GM21381 (cell line): ENCODE results near the gene PRSS23.

Experiments
- ATAC-seq: cut with Tn5 transposase; IDR thresholded peaks from one replicate; pipeline ENCODE4 v1.9.1; 2021; ENCODE audit warnings: mild to moderate bottlenecking, moderate library complexity; ENCODE audit not compliant: unreplicated experiment

The PRSS23 gene

DNA sequence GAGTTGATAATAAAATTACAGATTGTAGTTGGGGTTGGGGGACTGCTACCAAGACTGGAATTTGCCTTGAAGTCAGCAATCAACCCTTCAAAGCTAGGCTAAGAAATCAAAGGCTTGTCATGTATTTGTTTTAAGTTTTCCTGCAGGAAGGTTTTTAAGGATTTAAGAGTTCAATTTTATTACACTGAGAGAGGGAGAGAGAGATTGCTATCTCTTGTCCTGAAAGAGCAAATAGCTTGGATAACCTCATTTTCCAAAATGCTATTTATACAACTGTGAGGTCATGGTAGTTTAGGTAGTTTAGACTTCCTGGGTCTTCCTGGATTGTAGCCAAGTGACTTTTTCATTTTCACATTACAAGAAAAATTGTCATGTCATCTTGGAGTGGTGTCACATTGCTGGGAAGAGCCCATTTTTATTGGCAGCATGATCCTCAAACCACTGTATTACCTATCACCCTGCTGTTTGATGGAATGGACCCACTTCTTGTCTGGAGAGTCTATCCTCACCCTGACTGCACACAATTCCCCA lies 10.1 kb upstream of the PRSS23 start:
- no peak for ATAC-seq

DNA sequence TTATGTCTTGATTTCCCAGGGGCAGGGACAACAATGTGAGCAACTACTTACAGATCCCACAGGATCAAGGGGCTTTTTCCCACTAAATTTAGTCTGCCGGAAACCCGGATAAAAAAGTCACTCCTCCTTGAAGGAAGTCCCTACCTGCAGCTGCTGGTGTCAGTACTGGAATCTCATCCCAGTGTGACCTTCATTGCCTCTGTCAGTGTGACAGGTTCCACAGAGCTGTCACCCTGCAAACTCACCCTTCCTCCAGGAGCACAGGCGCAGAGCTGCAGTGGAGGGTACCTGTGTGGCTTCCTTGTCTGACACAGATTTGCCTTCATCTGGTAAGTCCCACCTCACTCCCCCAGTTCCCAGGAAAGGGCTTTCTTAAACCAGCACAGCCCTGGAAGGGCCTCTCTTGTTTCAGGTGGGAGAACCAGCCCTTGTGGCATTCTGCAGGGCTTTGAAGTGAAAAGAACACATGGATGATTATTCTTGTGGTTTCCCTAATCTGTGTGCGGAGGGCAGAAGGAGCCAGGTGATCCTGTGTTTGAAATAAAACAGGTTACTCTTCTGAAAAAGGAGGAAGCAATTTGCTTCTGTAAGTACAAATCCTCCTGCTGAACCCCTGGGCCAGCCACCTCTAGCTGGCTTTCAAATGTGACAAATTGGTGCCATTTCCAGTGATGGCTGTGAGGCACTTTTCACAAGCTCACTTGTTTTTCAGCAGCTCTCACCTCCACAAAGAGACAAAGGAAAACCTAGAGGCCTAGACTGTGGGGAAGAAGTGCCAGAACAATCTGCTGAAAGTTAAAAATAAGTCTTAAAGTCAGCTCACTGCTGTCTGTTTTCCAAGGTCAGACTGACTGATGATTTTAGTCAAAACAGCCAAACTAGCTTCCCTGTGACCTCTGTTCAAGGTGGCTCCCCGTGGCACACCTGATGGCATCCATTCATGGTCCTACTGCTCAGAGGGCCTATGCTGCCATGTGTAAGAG lies 9.2 kb upstream of the PRSS23 start:
- ATAC-seq = no peak

DNA sequence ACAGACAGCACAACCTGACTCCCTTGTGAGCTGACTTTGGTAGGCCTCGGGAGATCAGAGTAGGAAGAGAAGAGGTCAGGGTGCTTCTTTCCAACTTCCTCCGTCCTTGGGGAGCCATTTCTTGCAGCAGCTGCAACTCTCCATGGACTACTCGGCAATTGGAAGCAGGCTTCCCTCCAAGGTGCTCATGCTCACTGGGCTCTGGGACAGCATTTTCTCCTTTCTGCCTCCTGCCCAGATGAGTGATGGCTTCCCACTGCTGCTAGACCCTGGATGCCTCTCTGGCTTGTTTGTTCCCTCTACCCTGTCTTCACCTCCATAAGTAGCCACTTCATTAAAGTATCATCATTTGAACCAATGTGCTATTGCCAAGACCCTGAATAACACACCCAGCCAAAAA lies 8.2 kb upstream of the PRSS23 start:
- ATAC-seq = no peak

DNA sequence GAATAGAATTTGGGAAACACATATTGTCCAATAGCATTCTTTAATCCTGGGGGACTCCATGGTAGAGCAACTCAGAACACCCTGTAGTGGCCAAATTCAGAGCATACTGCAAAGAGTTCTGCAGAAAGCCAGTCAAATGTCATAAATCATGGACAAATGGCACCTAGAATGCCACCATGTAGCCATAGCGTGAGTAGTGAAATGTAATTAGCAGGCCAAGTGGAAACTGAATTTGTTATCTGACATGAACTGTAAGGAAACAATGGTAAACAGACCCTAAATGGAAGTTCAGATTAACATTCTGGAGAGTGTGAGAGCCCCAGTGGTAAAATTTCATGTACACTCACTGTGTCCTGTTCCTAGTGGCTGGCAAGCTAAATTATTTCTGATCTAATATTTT lies 7.0 kb upstream of the PRSS23 start:
- ATAC-seq = no peak

DNA sequence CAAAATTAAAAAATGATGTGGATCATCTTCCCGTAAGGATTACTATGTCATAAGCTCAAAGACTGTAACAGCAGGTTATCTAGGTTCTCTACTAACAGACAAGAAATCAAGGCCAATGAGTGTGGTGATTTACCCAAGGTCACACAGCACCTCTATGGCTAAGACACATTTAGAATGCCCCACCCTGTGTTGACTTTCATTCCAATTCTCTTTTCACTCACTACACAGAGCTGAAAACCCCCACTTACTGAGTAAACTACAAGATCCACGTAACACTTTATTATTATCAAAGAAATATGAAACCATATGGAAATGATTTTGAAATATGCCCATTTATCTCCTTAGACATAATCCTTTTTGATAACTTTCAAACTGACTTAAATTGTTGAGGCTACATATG lies 4.8 kb upstream of the PRSS23 start:
- no peak for ATAC-seq

DNA sequence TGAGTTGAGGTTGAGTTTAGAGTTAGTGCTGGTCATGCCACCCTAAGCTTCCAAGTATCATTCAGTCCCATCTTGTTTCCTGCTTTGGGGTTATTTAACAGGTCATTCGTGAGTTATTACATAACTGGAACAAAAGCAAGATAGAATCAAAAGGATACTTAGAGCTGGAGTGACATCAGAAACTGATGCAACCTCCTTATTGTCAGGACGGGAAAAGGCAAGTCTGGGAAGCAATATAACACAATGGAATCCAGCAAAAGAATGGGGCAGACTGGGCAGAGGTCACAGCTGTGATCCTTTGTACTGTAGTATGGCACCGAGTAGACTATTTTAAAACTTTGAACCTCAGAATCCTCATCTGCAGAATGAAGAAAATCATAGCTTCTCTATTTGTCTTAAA lies 4.4 kb upstream of the PRSS23 start:
- ATAC-seq = no peak

DNA sequence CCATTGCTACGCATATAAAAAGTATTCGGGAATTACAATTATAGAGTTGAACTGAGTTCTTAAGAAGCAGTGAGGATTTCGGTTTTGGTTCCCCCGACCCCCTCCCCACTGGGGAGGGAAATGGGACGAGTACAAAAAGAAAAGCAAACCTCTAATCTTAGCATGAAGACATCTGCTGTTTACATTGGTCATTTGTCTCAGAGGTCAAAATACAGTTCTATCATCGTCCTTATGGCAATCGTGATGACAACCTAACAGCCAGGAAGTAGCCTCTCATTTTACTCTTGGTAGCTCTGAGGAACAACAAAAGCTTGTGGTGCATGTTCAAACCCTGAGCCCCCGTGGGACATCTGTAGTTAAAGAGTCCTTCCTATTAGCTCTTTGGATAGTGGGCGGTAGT lies 3.2 kb upstream of the PRSS23 start:
- ATAC-seq = no peak

DNA sequence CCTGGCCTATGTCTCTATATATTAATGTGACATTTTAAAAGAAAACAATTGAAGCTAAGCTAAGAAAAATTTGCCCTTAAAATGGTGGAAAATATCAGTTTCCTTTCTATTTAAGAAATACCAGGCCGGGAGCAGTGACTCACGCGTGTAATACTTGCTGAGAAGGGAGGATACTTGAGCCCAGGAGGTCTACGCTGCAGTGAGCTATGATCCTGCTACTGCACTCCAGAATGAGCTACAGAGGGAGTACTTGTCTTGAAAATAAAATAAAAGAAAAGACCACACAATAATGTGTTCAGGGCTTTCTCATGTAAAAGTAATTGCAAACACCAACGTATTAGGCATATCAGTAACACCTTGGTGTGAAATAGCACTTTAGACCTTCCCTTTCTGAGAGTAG lies 1.4 kb upstream of the PRSS23 start:
- no peak for ATAC-seq

DNA sequence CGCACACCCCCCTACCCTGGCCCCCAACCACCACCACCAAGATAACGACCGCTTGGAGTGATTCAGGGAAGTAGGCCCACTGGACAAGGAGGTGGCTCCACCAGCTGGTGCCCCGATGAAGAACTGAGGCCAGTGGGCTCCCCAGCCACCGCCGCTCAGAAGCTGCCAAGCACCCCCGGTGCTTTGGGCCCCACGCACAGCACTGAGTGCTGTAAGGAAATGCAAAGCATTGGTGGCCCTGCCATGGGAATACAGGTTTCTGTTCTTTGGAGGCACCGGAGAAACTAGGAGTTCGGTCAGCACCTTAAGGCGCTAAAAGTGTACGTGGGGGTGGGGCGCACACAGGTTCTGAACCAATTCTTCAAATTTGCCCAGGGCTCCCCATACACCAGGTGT lies 664 bp upstream of the PRSS23 start:
- ATAC-seq = no peak

DNA sequence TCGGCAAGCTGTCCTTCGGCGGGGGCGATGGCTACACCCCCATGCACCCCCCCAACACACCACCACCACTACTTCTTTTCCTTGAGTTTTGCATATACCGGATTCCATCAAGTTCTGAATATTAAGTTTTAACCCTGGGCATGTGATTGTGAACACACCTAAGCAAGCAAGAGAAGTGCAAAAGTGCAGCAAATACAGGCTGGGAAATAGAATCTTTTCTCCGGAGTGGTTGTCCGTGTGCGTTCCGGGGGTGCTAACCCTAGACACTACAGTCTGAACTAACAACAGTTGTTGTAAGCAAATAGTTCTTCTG lies 574 bp downstream of the PRSS23 start:
- no peak for ATAC-seq

DNA sequence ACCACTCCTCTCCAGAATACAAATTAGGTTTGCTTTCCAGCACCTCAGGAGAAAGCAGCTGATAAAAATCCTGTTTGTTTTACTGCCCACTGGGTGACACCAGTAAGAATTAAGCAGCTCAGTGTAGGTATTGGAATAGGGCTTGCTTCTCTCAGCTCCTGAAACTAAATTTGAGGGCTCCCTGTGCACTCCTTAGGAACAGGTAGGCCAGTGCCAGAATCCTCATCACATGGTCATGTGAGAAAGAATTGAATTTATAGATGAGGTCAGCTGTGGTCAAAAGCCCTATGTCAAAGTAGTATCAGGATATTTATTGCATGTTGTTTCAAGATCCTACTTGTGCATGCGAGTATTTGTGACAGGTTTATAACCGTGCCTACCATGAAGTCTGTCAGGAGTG lies 1.0 kb downstream of the PRSS23 start:
- no peak for ATAC-seq

DNA sequence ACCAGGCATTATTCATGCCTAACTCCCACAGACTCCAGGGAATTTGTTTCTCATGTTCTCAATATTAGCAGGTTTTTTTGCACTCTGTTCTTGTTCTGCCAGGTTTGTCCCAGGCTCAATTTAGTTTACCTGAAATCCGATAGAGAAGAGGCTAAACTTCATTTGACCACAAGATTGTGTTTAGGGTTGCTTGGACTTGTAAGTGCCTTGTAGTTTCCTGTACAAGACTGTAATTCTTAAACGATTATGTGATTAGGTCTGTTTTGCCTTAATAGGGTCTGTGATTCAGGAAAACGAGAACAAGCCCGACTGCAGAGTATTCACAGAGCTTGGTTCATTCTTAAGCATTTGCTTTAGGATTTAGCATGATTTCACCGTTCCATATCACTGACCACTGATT lies 1.8 kb downstream of the PRSS23 start:
- ATAC-seq = no peak

DNA sequence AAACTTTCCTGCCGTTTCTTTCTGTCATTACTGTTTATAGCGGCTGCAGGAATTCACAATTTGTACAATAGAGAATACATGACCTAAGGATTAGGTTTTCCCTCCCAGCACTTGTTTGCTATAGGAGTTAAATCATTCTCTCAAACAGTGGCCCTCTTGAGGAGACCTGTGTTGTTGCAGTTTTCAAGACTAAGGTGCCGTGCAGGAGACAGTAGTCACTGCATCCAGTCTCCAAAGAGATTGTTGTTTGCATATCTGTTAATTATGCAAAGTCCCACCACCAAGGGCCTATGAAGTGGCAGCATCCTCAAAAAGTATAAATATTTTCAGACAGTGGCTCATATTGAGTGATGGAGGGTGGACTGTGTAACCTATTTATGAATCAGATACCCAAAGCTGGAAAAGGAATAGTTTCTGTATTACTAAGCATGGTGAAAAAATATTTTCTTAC lies 2.3 kb downstream of the PRSS23 start:
- no peak for ATAC-seq

DNA sequence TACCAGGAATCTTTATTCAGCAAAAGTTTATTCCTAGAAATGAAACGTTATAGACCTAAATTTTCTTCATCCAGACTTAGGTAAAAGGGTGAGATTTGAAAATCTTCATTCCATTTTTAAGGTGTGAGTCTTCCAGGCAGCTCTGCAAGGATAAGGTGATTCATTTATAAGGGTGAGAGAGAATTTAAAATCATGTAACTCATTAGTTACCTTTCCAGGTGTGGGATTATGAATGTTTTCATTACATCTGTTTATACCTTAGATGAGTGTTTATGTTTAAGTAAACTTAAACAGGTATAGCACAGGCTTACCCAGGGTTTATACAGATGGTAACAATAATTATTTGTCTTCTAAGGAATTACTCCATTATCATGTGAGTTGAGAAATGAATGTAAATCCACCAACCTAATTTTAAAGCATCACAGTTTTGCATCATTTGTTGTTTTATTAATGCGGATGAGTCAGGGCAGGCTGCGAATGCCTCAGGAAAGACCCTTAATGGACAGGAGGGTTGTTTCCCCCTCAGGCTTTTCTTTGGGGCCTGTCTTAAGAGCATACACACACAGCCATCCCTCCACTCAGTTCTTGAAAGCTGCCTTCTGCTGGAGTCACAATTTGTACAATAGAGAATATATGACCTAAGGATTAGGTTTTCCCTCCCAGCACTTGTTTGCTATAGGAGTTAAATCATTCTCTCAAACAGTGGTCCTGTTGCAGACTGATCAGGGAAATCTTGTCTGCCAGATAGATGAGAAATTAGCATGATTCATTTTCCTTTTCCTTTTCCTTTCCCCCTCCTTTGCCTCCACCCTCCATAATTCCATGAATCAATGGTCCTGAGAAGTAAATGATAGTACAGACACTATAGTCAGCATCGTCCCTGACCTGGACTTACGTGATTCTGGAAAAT lies 3.0 kb downstream of the PRSS23 start:
- ATAC-seq = no peak

DNA sequence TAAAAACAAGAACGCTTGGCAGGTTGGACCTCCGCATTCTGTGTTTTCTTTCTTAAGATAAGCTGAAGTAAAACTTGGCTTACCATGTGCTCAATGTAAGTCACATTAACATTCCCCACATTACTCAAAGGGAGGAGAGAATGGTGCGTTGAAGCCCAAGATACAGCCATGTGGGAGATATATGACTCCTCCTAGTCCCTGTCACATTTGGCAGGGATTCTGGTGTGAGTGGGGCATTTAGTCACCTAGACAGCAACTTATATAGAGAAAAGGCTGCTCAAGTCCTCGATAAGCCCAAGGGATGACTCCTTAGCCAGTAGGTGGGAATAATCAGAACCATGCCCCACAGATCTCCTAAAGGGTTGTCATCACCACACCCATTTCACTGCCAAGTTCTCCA lies 4.6 kb downstream of the PRSS23 start:
- no peak for ATAC-seq

DNA sequence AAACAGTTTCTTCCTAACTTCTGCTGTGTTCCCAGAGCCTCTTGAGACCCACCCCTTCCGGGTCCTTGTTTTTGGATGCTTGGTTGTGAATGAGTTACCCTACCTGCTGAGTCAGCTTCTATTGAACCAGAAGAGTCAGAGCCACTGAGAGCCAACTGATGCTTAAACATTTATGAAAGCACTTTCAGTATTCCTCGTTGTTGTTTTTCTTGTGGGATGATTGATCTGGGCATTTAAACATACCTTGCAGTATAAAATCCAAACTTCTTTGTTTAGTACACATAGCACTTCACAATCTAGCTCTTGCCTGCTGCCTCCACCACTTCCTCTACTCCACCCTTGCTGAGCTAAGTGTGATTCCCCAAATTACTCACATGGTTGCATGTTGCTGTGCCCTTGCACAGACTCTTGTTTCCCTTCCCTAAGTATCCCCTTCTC lies 5.5 kb downstream of the PRSS23 start:
- peak; percentile 89 for ATAC-seq

DNA sequence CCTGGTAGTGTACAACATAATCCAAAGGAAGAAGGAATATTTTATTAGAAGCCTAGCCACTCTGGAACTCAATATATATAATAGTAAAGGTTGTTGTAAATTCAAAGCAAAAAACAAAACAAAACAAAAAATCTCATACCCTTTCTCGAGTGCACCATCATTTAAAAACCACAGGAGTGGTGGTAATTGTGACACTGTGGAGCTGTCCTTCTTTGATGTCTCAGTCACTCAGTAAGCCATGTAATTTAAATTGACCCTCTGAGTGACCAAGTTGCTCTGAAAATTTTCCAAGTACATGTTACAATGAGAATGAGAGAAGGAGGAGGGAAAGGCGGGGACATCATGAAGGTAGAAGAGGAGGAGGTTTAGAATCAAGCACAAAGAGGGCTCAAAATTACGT lies 6.6 kb downstream of the PRSS23 start:
- no peak for ATAC-seq

DNA sequence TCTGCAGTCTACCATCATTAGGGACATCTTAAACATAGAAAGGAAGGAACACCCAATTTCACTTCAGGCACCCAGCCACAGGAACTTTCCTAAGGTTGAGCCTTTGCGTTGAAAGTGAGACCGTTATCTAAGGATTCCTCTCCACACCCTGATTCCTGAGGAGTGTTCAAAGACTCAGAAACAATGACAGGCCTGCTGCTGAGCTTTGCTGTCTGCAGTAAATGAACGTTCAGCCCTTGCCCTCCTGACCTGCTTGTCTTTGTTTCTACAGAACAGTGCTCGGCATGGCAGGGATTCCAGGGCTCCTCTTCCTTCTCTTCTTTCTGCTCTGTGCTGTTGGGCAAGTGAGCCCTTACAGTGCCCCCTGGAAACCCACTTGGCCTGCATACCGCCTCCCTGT lies 7.0 kb downstream of the PRSS23 start:
- ATAC-seq = no peak

DNA sequence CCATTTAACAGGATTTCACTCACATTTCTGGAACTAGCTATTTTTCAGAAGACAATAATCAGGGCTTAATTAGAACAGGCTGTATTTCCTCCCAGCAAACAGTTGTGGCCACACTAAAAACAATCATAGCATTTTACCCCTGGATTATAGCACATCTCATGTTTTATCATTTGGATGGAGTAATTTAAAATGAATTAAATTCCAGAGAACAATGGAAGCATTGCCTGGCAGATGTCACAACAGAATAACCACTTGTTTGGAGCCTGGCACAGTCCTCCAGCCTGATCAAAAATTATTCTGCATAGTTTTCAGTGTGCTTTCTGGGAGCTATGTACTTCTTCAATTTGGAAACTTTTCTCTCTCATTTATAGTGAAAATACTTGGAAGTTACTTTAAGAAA lies 9.2 kb downstream of the PRSS23 start:
- ATAC-seq = no peak

DNA sequence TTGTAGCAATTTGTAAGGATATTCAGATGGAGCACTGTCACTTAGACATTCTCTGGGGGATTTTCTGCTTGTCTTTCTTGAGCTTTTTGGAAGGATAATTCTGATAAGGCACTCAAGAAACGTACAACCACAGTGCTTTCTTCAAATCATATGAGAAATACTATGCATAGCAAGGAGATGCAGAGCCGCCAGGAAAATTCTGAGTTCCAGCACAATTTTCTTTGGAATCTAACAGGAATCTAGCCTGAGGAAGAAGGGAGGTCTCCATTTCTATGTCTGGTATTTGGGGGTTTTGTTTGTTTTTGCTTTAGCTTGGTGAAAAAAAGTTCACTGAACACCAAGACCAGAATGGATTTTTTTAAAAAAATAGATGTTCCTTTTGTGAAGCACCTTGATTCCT lies 9.9 kb downstream of the PRSS23 start:
- ATAC-seq = no peak

DNA sequence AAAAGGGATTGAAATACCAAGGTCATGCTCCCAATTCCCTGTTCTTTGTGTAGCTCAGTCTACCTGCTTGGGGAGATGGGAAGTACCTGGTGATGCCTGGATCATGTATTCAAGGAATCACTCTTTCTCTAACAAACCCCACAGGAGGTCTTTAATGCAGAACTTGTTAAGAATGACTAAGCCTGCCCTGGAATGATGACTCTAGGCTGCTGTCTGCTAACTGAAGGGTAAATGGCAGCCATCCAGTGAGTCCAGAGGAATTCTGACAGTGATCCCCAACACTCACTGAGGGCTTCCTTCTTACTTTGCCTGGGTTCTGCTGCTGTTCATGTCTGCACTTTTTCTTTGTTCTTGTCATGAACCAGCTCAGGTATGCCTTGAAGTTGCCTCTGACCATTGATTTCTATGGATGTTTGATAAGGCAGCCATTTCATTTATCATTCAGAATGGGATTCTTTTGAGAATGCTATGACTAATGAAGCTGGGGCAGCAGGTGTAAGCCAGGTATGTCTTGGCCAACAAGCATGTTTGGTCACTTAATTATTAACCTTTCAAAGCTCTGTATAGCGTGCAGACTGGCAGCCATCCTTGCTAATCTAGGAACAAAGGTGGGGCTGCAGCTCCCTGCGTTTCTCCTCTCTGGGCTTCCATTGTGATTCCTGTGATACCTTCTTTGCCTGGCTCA lies 11.4 kb downstream of the PRSS23 start:
- no peak for ATAC-seq
